ENCODE data around the gene PDE6G.
A peak's percentile ranks its signal among the peaks of the same experiment; 100 is the strongest.
"Not testable (repeated sequence)": the region's sequence is repeated elsewhere in the genome, so short reads cannot be mapped to it uniquely, and the experiment has no call there.

PDE6G gene

GRCh38 chr17:81681672-81682071, 25.3 kb upstream of the PDE6G start:
- Mint-ChIP-seq H3K27me3 (peaks cover 4% of the 10 kb centered on the region), H3K9me3 (no peaks in the 10 kb centered on the region), H3K36me3 (peaks cover 22% of the 10 kb centered on the region), H3K4me1 (peaks cover 37% of the 10 kb centered on the region), H3K27ac (no peak overlapping the region), H3K4me3 (peak overlapping the region; percentile 41)
- DNase-seq = no peak
- CTCF ChIA-PET = interaction anchor here (0.6 kb wide), 1 partner anchor 158 kb away, joined by 3 read pairs; no protein-coding TSS in a partner anchor

- H3K4me3 Mint-ChIP-seq = no peak overlapping the region
- peaks cover 13% of the 10 kb centered on the region for H3K36me3 Mint-ChIP-seq
- peaks cover 27% of the 10 kb centered on the region for H3K4me1 Mint-ChIP-seq
- peaks cover 4% of the 10 kb centered on the region for H3K27me3 Mint-ChIP-seq
- H3K27ac Mint-ChIP-seq = no peak overlapping the region
- CTCF ChIA-PET = no interaction called here
- no peaks in the 10 kb centered on the region for H3K9me3 Mint-ChIP-seq
- DNase-seq = no peak
Measured at GRCh38 chr17:81680150-81680549, 23.8 kb upstream of the PDE6G start.

DNA sequence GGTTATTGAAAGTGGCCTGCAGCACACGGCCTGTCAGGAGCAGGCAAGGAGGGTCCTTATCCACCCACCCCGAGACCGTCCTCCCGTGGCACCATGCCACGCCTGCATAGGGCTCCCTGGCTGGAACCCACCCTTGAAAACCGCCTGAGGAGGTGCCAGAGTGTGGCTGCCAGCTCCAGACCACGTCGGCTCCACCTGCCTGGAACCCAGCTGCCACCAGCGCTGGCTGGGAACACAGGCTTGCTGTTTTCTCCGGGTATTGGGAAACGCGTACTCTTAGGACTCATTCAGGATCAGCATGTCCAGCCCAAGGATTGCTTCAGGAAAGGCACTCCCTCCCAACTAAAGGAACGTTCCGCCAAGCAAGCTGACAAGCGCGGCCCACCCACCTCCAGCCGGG, 20.6 kb upstream of the PDE6G start:
- Mint-ChIP-seq H3K4me1 (peaks cover 5% of the 10 kb centered on the region), H3K36me3 (peaks cover 21% of the 10 kb centered on the region), H3K9me3 (no peaks in the 10 kb centered on the region), H3K4me3 (no peak overlapping the region), H3K27ac (no peak overlapping the region), H3K27me3 (no peaks in the 10 kb centered on the region)
- DNase-seq = no peak
- CTCF ChIA-PET = no interaction called here

- H3K4me1 Mint-ChIP-seq, H3K9me3 Mint-ChIP-seq, H3K27me3 Mint-ChIP-seq, H3K27ac Mint-ChIP-seq, H3K4me3 Mint-ChIP-seq: not testable (repeated sequence)
- CTCF ChIA-PET = interaction anchor here (0.6 to 1.5 kb wide), 5 partner anchors 8 to 1102 kb away, joined by 3 to 8 read pairs (median 4); partner anchors contain the start of genes ARL16 and HGS
- peaks cover 21% of the 10 kb centered on the region for H3K36me3 Mint-ChIP-seq
- peak; percentile 48 for DNase-seq
Measured at GRCh38 chr17:81675515-81676221, 19.3 kb upstream of the PDE6G start.

DNA sequence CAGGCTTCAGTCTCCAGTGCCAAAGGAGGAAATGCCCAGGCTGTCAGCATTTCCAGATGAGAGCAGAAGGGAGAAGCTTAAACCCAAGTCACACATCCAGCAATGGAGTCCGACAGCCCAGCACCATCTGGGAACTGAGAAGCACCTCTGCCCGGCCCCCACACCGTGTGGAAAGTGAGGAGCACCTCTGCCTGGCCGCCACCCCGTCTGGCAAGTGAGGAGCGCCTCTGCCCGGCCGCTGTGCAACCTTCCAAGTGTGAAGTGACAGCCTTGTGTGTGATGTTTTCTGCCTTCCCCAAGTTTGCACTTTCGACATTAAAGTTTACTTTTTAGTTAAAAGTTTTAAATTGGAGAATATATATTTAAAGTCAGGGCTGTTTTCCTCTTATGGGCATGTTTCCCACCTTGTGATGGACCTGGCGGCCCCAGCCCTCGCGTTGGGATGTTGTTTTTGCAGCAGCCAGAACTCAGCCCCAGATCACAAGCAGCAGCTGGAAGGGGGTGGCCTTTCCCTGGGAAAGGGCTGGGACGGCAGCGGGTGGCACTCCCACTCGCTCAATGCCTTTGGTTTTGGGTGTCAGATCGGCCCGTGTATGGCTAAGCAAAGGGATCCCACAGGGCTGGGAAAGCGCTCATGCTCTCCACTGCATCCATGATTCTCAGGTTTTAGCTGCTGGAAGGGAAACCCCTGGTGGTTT, 17.4 kb upstream of the PDE6G start:
- H3K4me1 Mint-ChIP-seq = peaks cover 11% of the 10 kb centered on the region
- H3K9me3 Mint-ChIP-seq = no peaks in the 10 kb centered on the region
- H3K27ac Mint-ChIP-seq = no peak overlapping the region
- H3K27me3 Mint-ChIP-seq = no peaks in the 10 kb centered on the region
- peaks cover 31% of the 10 kb centered on the region for H3K36me3 Mint-ChIP-seq
- CTCF ChIA-PET = no interaction called here
- no peak for DNase-seq
- H3K4me3 Mint-ChIP-seq = no peak overlapping the region

DNA sequence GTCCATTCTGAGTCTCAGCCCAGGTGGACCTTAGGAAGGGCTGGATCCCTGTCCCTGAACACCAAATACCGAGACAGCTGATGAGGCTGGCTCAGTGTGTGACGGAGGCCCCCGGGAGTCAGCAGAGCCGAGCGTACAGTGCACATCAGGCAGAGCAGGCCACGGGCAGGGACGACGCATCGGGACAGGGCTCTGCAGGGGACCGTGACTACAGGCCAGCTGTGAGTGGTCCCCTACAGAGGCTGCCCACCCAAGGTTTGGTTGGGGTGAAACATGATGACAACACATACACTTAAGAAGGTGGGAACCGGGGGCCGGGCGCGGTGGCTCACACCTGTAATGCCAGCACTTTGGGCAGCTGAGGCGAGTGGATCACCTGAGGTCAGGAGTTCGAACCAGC, 16.6 kb upstream of the PDE6G start:
- H3K4me3 Mint-ChIP-seq = no peak overlapping the region
- H3K27ac Mint-ChIP-seq = no peak overlapping the region
- H3K4me1 Mint-ChIP-seq = peaks cover 17% of the 10 kb centered on the region
- H3K9me3 Mint-ChIP-seq = no peaks in the 10 kb centered on the region
- no peak for DNase-seq
- no peaks in the 10 kb centered on the region for H3K27me3 Mint-ChIP-seq
- CTCF ChIA-PET = no interaction called here
- H3K36me3 Mint-ChIP-seq = peaks cover 36% of the 10 kb centered on the region

DNA sequence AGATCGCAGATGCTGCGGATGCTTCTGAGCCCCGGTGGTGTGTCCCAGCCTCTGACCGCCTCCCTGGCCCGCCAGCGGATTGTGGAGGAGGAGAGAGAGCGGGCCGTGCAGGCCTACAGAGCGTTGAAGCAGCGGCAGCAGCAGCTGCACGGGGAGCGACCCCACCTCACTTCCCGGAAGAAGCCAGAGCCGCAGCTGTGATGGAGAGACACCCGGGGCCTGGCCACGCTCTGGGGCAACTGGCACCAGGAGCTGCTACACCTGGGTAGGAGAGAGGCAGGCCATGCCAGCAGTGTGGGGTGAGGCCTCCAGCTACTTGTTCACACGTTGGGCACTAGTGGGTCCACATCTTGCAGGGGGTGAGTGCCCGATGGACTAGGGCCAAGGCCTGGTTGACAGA, 16.2 kb upstream of the PDE6G start:
- no peak for DNase-seq
- Mint-ChIP-seq H3K27me3 (no peaks in the 10 kb centered on the region), H3K36me3 (peaks cover 40% of the 10 kb centered on the region), H3K27ac (no peak overlapping the region), H3K9me3 (no peaks in the 10 kb centered on the region), H3K4me1 (peaks cover 22% of the 10 kb centered on the region), H3K4me3 (no peak overlapping the region)
- CTCF ChIA-PET = no interaction called here

DNA sequence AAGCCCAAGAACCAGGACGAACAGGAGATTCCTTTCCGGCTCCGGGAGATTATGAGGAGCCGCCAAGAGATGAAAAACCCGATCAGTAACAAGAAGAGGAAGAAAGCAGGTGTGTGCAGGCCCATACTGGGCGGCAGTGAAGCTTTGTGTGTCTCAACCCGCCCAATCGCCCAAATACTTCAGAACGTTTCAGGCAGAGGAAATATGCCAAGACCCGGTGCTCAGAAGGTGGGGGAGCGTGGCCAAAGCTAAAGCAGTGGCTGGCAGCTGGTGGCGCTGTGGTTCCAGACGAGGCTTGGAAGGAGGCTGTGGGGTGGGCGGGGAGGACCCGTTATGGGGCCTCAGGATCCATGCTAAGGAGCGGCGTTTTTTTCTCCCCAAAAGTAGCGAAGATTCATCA, 11.4 kb upstream of the PDE6G start:
- no peaks in the 10 kb centered on the region for H3K27me3 Mint-ChIP-seq
- DNase-seq = no peak
- H3K36me3 Mint-ChIP-seq = peaks cover 50% of the 10 kb centered on the region
- CTCF ChIA-PET = no interaction called here
- H3K9me3 Mint-ChIP-seq = no peaks in the 10 kb centered on the region
- peak overlapping the region; percentile 87 for H3K27ac Mint-ChIP-seq
- H3K4me1 Mint-ChIP-seq = peaks cover 50% of the 10 kb centered on the region
- peak overlapping the region; percentile 82 for H3K4me3 Mint-ChIP-seq

DNA sequence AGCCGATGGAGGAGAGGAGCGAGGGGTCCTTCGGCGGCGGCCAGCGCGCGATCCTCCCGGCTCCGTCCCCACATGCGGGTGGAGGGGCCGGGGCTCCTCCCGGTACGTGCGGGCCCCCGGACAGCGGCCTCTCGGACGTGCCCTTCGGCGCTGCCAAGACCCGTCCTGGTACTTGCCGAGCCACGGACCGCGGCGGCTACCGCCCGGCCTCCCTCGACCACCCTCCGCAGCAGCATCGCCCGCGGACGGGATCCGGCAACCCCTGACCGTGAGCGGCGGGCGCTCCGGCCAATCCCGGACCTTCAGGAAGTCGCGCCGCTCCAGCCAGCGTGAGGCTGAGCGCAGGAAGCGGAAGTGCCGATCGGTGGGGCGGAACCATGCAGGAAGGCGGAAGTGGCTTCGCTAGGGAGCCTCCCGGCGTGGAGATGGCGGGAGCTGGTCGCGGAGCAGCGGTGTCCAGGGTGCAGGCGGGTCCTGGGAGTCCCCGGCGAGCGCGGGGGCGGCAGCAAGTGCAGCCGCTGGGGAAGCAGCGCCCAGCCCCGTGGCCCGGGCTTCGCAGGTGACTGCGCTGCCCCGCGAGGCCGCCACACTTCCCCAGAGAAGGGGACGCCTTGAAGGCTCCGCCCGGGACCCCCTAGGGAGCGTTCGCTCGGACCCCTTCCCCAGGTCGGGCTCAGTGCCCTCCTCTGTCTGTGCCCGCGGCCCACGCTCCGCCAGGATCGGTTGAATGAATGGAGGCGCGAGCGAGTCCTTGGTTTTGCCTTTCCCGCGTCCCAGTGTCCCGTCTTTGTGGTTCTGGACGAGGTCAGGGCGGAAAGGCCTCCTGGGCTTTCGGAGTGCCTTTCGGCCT, 10.2 kb upstream of the PDE6G start, which contains the start of the genes CCDC137 and OXLD1:
TSS of gene CCDC137 (plus strand) at position 396 of the 850 bp plus-strand sequence. CDS start at position 426, 30 bp downstream.
TSS of gene OXLD1 (minus strand) at position 264 of the 850 bp plus-strand sequence. CDS start at position 236, 28 bp downstream.
- no peaks in the 10 kb centered on the region for H3K9me3 Mint-ChIP-seq
- peaks cover 39% of the 10 kb centered on the region for H3K36me3 Mint-ChIP-seq
- peak; percentile 97 for DNase-seq
- peak within 1 kb of the TSS; percentile 99 for H3K27ac Mint-ChIP-seq
- H3K27me3 Mint-ChIP-seq = no peaks in the 10 kb centered on the region
- peaks cover 60% of the 10 kb centered on the region for H3K4me1 Mint-ChIP-seq
- CTCF ChIA-PET = no interaction called here
- peak within 1 kb of the TSS; percentile 82 for H3K4me3 Mint-ChIP-seq

GRCh38 chr17:81666092-81666341, 9.7 kb upstream of the PDE6G start:
- CTCF ChIA-PET = interaction anchor here (1.0 kb wide), 1 partner anchor 10 kb away, joined by 3 read pairs; the partner anchor contains the start of gene PDE6G
- DNase-seq = no peak
- Mint-ChIP-seq H3K36me3 (peaks cover 36% of the 10 kb centered on the region), H3K4me1 (peaks cover 60% of the 10 kb centered on the region), H3K27me3 (no peaks in the 10 kb centered on the region), H3K4me3 (peak overlapping the region; percentile 82), H3K27ac (peak overlapping the region; percentile 99), H3K9me3 (no peaks in the 10 kb centered on the region)

DNA sequence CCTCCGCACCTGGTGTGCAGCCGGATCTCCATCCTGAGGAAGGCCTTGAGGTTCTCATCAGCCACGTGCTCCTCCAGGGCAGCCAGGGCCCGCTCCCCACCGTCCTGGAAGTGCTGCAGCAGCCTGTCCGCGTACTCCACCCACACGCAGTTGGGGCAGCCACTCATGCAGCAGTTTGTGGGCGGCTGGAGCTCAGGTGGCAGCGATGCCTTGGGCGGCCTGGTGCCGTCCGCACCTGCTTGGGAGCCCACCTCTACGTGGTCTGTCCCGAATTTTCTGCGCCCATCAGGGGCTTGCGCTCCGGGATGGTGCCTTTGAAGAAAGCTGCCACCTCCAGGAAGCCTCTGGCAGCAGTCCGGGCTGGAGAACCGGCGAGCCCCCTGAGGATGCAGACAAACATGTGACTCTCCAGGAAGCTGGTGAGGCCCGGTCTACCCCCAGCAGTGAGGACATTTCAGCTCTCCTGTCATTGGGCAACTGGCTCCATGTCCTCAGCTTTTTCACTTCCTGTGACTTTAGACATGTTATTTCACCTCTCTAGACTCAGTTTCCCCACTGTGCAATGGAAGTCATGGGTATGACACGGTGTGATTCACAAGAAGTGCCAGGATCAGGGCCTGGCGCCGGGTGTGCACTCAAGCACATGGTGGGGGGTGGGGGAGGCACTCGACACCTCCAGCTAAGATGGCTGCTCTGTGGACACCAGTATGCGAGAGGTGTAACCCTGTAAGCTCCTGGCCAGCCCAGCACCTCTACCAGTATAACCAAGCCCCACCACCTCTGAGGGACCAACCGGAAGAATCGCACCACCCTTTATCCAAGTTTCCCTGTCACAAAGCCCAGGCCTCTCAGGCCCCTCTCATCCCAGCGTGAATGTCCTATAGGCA, 9.1 kb upstream of the PDE6G start:
- Mint-ChIP-seq H3K27me3 (no peaks in the 10 kb centered on the region), H3K36me3 (peaks cover 36% of the 10 kb centered on the region), H3K27ac (peak overlapping the region; percentile 99), H3K4me1 (peaks cover 61% of the 10 kb centered on the region), H3K4me3 (peak overlapping the region; percentile 82), H3K9me3 (no peaks in the 10 kb centered on the region)
- peak; percentile 65 for DNase-seq
- CTCF ChIA-PET = interaction anchor here (1.0 kb wide), 1 partner anchor 10 kb away, joined by 3 read pairs; the partner anchor contains the start of gene PDE6G

DNA sequence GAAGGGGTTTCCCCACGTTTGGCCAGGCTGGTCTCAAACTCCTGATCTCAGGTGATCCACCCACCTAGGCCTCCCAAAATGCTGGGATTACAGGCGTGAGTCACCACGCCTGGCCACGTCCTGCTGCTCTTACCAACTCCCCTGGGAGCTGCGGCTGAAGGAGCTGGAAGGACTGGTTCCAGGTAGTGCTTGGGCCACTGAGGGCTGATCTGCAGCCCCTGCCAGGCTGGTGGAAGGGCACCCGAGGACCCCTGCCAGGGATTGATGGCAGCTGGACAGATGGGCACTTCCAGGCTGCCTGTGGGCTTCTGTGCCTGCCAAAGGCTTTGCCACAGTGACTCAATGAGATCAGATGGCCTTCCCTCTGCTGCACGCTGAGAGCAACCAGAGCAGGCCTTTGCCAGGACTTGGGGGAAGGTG, 7.7 kb upstream of the PDE6G start:
- H3K27ac Mint-ChIP-seq = peak overlapping the region; percentile 99
- H3K9me3 Mint-ChIP-seq = no peaks in the 10 kb centered on the region
- H3K4me1 Mint-ChIP-seq = peaks cover 52% of the 10 kb centered on the region
- CTCF ChIA-PET = no interaction called here
- H3K4me3 Mint-ChIP-seq = peak overlapping the region; percentile 26
- DNase-seq = no peak
- peaks cover 28% of the 10 kb centered on the region for H3K36me3 Mint-ChIP-seq
- no peaks in the 10 kb centered on the region for H3K27me3 Mint-ChIP-seq

GRCh38 chr17:81662002-81662401, 5.7 kb upstream of the PDE6G start:
- no peaks in the 10 kb centered on the region for H3K27me3 Mint-ChIP-seq
- H3K4me1 Mint-ChIP-seq = peaks cover 41% of the 10 kb centered on the region
- CTCF ChIA-PET = no interaction called here
- peak overlapping the region; percentile 99 for H3K27ac Mint-ChIP-seq
- H3K36me3 Mint-ChIP-seq = peaks cover 16% of the 10 kb centered on the region
- no peak overlapping the region for H3K4me3 Mint-ChIP-seq
- DNase-seq = no peak
- no peaks in the 10 kb centered on the region for H3K9me3 Mint-ChIP-seq
